GM19467 (cell line): Measurements from ENCODE around the gene DNASE2.
"Not testable (repeated sequence)": the region's sequence is repeated elsewhere in the genome, so short reads cannot be mapped to it uniquely, and the experiment has no call there.

ENCODE experiments used
- ATAC-seq: cut with Tn5 transposase; IDR thresholded peaks from one replicate; pipeline ENCODE4 v1.9.1; 2021; ENCODE audit warnings: mild to moderate bottlenecking, moderate library complexity; ENCODE audit not compliant: unreplicated experiment

DNASE2 gene

GRCh38 chr19:12865746-12866415 is 15.4 kb downstream of the DNASE2 start:
- no peak for ATAC-seq

DNA sequence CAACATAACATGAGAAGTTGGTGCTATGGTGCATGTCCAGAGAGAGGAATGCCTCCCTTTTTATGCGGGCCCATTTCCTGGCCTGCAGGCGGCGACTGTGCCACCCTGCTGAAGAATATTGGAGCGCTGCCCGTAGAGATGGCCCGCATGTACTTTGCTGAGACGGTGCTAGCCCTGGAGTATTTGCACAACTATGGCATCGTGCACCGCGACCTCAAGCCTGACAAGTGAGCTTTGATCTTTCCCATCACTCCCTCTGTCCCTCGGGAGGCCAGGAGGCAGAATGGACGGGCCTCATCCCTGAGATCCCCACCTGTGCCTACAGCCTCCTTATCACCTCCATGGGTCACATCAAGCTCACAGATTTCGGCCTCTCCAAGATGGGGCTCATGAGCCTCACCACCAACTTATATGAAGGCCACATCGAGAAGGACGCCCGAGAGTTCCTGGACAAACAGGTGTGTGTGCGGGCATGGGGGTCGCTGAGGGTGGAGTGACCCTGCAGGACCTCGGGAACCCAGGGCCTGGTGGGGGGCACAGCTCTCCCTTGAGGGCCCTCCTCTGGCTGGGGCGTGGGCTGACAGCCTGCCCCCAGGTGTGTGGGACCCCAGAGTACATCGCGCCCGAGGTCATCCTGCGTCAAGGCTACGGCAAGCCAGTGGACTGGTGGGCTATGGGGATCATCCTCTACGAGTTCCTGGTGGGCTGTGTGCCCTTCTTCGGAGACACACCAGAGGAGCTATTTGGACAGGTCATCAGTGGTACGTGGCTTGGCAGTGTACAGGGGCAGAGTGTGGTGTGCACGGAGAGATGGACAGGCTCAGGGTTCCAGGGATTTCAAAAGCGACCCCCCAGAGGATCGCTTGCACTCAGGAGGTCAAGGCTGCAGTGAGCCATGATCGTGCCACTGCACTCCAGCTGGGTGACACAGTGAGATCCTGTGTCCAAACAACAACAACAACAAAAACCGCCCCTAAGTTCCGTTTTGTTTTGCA is 16.2 kb downstream of the DNASE2 start:
- no peak for ATAC-seq

DNA sequence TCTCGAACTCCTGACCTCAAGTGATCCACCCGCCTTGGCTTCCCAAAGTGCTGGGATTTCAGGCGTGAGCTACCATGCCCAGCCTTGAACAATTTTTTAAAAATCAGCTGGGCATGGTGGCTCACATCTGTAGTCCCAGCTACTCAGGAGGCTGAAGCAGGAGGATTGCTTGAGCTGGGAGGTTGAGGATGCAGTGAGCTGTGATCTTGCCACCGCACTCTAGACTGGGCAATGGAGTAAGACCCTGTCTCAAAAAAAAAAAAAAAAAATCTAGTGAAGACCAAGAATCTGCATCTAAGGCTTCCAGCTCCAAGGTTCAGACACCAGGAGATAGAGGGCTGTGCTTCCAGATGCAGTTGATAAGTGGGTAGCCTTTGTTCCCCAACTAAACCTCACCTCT is 17.1 kb downstream of the DNASE2 start:
- ATAC-seq, result no peak

- ATAC-seq, result no peak
Observed at GRCh38 chr19:12859546-12859945, 21.7 kb downstream of the DNASE2 start.

DNA sequence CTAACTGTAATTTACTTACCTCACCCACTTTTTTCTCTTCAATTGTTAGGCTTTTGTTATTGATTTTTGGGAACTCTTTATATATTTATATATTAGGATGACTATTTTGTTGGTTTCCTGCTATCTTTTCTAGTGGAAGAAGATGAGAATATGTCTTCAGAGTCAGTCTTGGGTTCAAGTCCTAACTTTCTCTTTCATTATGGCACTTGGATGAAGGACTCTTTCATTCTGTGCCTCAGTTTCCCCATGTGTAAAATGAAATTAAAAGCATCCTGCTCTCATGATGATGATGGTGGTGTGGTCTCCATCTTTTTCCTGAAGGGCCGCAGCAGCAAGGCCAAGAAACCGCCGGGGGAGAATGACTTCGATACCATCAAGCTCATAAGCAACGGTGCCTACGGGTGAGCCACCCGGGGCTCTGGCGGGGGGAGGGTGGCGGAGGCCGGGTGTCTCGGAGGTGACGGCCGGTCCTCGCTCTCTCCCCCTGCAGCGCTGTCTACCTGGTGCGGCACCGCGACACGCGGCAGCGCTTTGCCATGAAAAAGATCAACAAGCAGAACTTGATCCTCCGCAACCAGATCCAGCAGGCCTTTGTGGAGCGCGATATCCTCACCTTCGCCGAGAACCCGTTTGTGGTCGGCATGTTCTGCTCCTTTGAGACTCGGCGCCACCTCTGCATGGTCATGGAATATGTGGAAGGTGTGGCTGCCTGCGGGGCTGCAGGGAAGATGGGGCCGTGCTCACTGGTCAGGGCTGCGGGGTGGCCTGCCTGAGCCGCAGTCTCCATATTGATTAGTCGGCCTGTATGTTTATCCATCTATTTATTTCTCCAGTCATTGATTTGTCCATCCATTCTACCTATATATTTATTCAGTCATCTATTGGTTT is 23.0 kb downstream of the DNASE2 start:
- no peak for ATAC-seq

DNA sequence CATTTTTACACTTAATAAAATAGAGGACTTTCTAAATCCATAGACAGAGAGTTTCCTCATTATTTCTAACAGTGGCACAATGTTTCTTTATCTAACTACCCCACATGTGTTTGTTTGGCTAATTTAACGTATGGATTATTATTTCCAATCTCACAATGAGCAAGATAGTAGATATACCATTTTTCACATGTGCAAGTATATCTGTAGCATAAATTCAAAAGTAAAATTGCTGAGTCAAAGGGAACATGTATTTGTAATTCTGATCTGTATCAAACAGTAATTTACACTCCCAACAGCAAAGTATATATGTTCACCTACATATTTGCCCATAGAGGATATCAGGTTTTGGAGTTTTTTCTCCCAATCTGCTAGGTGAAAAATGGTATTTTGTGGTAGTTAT is 24.6 kb downstream of the DNASE2 start:
- ATAC-seq, result no peak

DNA sequence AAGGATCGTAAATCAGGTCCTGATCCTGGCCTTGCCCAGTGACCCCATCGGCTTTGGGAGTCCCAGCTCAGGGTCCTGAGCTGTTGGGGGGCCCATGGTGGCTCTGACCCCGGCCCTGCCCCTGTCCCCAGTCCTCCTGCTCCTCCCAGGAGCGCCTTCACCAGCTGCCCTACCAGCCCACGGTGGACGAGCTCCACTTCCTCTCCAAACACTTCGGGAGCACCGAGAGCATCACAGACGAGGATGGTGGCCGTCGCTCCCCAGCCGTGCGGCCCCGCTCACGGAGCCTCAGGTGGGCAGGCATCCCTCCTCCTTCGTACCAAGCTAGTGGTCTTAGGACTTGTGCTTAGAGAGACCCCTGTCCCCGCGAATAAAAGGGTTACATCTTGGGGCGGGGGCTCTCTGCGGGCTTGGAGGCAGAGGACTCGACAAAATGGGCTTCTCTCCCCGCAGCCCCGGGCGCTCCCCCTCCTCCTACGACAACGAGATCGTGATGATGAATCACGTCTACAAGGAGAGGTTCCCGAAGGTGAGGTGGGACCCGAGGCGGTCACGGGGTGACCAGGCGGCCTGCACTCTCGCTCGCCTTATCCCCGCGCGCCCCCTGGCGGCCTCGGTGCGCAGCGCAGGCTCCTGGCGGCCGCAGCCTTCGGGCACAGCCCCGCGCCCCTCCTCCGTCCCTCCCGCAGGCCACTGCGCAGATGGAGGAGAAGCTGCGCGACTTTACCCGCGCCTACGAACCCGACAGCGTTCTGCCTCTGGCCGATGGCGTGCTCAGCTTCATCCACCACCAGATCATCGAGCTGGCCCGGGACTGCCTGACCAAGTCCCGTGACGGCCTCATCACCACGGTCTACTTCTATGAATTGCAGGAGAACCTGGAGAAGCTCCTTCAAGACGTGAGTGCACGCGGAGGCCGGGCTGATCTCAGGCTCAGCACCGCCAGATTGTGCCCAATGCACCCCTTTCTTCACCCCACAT is 33.8 kb downstream of the DNASE2 start:
- ATAC-seq, result peak; percentile 50

DNA sequence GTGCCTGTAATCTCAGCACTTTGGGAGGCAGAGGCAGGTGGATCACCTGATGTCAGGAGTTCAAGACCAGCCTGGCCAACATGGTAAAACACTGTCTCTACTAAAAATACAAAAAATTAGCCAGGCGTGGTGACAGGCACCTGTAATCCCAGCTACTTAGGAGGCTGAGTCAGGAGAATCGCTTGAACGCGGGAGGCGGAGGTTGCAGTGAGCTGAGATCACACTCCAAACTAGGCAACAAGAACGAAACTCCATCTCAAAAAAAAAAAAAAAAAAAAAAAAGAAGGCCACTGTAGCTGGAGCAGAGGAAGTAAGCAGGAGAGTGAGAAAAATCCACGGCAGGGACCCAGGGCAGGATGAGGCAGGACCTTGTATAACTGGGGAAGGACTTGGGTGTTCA is 34.6 kb downstream of the DNASE2 start:
- not testable (repeated sequence) for ATAC-seq

GRCh38 chr19:12843999-12844732 is 37.1 kb downstream of the DNASE2 start:
- ATAC-seq, result no peak

DNA sequence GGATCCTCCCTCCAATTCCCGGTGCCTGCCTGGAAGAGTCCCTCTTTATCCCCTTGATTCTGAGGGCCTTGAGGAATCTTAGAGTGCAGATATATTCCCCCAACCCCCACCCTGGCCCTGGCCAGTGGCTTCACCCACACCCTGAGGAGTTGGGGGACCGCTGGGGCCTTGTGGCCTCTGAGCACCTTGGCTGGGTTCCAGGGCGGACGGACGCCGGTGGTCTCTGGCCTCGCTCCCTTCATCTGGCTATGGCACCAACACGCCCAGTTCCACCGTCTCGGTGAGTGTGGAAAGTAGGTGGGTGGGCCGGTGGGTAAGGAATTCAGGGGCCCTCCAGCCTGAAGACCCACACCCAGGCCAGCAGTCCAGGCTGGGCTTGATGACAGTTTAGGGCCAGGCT is 37.9 kb downstream of the DNASE2 start:
- ATAC-seq, result no peak

DNA sequence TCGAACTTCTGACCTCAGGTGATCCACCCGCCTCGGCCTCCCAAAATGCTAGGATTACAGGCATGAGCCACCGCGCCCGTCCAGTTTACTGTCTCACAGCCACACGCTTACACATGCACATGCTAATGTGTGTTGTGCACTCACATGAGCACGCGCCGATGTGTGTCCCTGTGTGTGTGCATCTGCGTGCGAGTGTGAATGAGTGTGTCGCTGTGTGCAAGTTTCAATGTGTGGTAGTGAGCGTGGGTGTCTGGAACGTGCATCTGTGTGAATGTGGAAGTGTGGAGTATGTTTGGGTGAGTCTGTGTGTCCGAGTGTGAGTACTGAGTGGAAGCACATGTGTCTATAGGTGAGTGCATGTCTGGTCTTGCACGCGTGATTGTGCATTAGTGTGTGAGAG is 38.7 kb downstream of the DNASE2 start:
- ATAC-seq, result no peak

GRCh38 chr19:12841094-12841493 is 40.2 kb downstream of the DNASE2 start:
- no peak for ATAC-seq

DNA sequence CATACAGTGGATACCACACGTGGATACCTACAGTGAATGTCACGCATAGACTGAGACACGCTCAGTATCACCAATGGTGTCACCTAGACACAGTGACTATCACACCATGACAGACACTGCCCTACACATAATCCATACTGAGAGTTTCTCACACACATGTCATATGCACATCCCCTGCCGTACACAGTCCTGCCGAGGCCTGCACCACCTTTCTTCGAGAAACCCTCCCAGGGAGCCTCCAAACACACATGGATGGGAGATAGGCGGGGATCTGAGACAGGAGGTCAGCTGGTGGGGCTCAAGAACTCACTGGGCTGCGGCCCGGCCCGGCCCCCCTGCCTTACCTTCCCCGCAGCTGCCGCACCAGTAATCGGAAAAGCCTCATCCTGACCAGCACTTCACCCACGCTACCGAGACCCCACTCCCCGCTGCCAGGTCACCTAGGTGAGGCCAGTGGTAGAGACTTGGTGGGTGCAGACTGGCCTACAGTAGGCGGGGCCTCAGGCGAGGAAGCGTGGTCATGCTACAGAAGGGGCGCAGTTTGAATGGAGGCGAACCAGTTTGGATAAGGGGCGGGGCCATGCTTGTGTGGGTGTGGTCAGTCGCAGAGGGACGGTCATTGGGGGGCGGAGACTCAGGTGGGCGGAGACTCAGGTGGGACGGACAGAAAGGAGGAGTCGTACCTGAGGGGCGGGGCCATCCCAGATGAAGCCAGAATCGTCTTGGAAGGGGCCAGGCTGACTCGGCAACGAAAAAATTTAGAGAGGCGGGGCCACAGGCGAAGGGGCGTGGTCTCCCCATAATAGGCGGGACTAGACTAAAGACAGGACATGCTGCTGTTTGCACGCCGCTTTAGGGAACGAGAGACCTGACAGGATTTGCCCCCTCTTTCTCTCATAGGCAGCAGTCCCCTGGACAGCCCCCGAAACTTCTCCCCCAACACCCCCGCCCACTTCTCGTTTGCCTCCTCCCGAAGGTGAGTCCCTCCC is 40.9 kb downstream of the DNASE2 start:
- ATAC-seq, result no peak

DNA sequence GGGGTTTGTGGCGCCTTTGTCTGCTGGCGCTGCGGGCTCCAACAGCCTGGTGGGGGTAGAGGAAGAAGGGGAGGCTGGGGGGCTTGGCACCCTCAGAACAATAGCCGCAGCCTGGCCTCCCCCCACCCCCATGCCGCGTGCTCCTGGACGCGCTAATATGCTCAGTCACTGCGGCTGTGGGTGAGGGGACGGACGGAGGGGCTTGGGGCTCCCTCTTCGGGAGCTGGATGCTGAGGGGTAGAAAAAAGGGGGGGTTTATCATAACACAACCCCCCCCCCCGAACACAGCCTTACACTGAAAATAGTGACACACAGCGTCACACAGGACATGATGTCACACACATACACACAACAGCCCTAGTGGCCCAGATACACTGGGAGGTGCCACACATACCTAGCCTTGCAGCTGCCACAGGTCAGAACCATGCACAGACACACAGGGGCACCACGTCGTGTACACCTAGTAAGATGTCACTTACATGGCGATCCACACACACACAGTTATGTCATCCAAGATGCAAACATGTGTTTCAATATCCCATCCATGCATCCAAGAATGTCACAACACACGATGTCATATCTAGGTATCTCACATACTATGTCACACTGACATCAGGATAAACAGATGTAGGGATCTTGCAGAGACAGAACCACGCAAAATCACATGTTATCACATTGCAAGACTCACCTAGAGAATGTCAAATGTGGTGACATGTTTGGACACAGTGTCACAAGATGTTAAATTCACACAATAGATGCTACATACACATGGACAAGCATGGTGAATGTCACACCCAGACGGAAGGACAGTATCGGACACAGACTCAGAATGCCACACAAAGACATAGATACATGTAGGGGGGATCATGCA is 42.1 kb downstream of the DNASE2 start:
- ATAC-seq, result no peak

GRCh38 chr19:12838182-12838885 is 42.9 kb downstream of the DNASE2 start, which contains the start of gene MAST1:
Gene MAST1, plus strand, starts transcription at chr19:12838515. Its CDS starts 58 bp downstream, at chr19:12838573.
- no peak for ATAC-seq

DNA sequence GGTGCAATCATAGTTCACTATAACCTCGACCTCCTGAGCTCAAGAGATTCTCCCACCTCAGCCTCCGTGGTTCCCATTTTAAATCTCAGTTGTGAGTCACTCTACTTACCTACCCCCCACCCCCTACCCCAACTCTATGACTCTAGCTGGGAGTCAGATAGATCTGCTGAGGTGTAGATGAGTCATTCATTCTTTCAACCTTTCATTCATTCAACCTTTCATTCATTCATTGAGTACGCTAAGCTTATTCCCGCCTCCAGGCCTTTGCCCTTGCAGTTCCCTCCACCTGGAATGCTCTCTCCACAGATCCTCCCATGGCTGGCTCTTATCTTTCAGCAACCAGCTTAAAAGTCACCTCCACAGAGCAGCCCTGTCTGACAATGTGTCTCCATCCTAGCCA is 44.0 kb downstream of the DNASE2 start:
- no peak for ATAC-seq

DNA sequence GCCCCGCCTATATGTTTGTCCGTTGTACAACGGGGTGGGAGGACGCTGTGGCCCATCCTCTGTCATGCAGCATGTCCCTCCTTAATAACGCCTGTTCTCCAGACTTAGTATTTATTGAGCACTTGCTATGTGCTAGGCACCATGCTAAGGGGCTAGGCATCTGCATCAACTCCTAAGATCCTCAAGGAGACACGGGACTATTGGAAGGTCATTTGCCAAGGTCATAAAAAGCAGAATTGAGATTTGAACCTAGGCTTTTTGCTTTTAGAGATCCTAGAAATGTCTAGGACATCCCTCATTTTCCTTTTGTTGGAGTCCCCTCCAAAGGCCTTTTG is 44.8 kb downstream of the DNASE2 start:
- no peak for ATAC-seq
